ENCODE data around the gene PPT1.

PPT1 gene

GRCh38 chr1:40056519-40057309, 40.3 kb downstream of the PPT1 start:
- ATAC-seq (ENCODE audit: low read depth) = no peak
- Mint-ChIP-seq H3K9me3 (no peaks in the 10 kb centered on the region), H3K4me3 (no peak overlapping the region), H3K27me3 (no peaks in the 10 kb centered on the region), H3K4me1 (peaks cover 64% of the 10 kb centered on the region), H3K27ac (peak overlapping the region; percentile 72), H3K36me3 (peaks cover 19% of the 10 kb centered on the region)
- no peak for DNase-seq (ENCODE audit: low spot score in 2 of 2)

- Mint-ChIP-seq H3K36me3 (peaks cover 26% of the 10 kb centered on the region), H3K4me3 (no peak overlapping the region), H3K27ac (peak overlapping the region; percentile 72), H3K9me3 (no peaks in the 10 kb centered on the region), H3K27me3 (no peaks in the 10 kb centered on the region), H3K4me1 (peaks cover 58% of the 10 kb centered on the region)
- DNase-seq (ENCODE audit: low spot score in 2 of 2) = no peak
- ATAC-seq (ENCODE audit: low read depth) = no peak
Measured at GRCh38 chr1:40053138-40053887, 43.7 kb downstream of the PPT1 start.

- H3K27me3 Mint-ChIP-seq = no peaks in the 10 kb centered on the region
- no peaks in the 10 kb centered on the region for H3K9me3 Mint-ChIP-seq
- peaks cover 45% of the 10 kb centered on the region for H3K4me1 Mint-ChIP-seq
- ATAC-seq (ENCODE audit: low read depth) (peak; percentile 60), DNase-seq (ENCODE audit: low spot score in 2 of 2) (no peak)
- peak overlapping the region; percentile 35 for H3K4me3 Mint-ChIP-seq
- H3K27ac Mint-ChIP-seq = peak overlapping the region; percentile 42
- peaks cover 24% of the 10 kb centered on the region for H3K36me3 Mint-ChIP-seq
Measured at GRCh38 chr1:40050863-40051262, 46.2 kb downstream of the PPT1 start.

- ATAC-seq (ENCODE audit: low read depth) = no peak
- Mint-ChIP-seq H3K36me3 (peaks cover 24% of the 10 kb centered on the region), H3K9me3 (no peaks in the 10 kb centered on the region), H3K4me3 (peak overlapping the region; percentile 4), H3K27me3 (no peaks in the 10 kb centered on the region), H3K4me1 (peaks cover 44% of the 10 kb centered on the region), H3K27ac (peak overlapping the region; percentile 63)
- no peak for DNase-seq (ENCODE audit: low spot score in 2 of 2)
Measured at GRCh38 chr1:40049725-40050124, 47.3 kb downstream of the PPT1 start.

- no peaks in the 10 kb centered on the region for H3K27me3 Mint-ChIP-seq
- H3K4me3 Mint-ChIP-seq = no peak overlapping the region
- DNase-seq (ENCODE audit: low spot score in 2 of 2) (no peak), ATAC-seq (ENCODE audit: low read depth) (no peak)
- no peaks in the 10 kb centered on the region for H3K9me3 Mint-ChIP-seq
- H3K36me3 Mint-ChIP-seq = peaks cover 24% of the 10 kb centered on the region
- H3K27ac Mint-ChIP-seq = peak overlapping the region; percentile 82
- peaks cover 41% of the 10 kb centered on the region for H3K4me1 Mint-ChIP-seq
Measured at GRCh38 chr1:40047769-40048168, 49.3 kb downstream of the PPT1 start.

- H3K4me1 Mint-ChIP-seq = peaks cover 46% of the 10 kb centered on the region
- H3K9me3 Mint-ChIP-seq = no peaks in the 10 kb centered on the region
- no peaks in the 10 kb centered on the region for H3K27me3 Mint-ChIP-seq
- H3K4me3 Mint-ChIP-seq = no peak overlapping the region
- H3K36me3 Mint-ChIP-seq = peaks cover 28% of the 10 kb centered on the region
- no peak for ATAC-seq (ENCODE audit: low read depth)
- DNase-seq (ENCODE audit: low spot score in 2 of 2) = no peak
- H3K27ac Mint-ChIP-seq = peak overlapping the region; percentile 82
Measured at GRCh38 chr1:40047276-40047675, 49.8 kb downstream of the PPT1 start.

- H3K9me3 Mint-ChIP-seq = no peaks in the 10 kb centered on the region
- H3K27me3 Mint-ChIP-seq = no peaks in the 10 kb centered on the region
- DNase-seq (ENCODE audit: low spot score in 2 of 2) (no peak), ATAC-seq (ENCODE audit: low read depth) (no peak)
- peaks cover 51% of the 10 kb centered on the region for H3K4me1 Mint-ChIP-seq
- peaks cover 30% of the 10 kb centered on the region for H3K36me3 Mint-ChIP-seq
- H3K4me3 Mint-ChIP-seq = peak overlapping the region; percentile 63
- H3K27ac Mint-ChIP-seq = peak overlapping the region; percentile 31
Measured at GRCh38 chr1:40045766-40046165, 51.3 kb downstream of the PPT1 start.

- H3K27me3 Mint-ChIP-seq = no peaks in the 10 kb centered on the region
- DNase-seq (ENCODE audit: low spot score in 2 of 2) (no peak), ATAC-seq (ENCODE audit: low read depth) (no peak)
- H3K9me3 Mint-ChIP-seq = no peaks in the 10 kb centered on the region
- peaks cover 48% of the 10 kb centered on the region for H3K4me1 Mint-ChIP-seq
- peak overlapping the region; percentile 61 for H3K27ac Mint-ChIP-seq
- peak overlapping the region; percentile 63 for H3K4me3 Mint-ChIP-seq
- peaks cover 28% of the 10 kb centered on the region for H3K36me3 Mint-ChIP-seq
Measured at GRCh38 chr1:40045182-40045581, 51.9 kb downstream of the PPT1 start.

- H3K27ac Mint-ChIP-seq = no peak overlapping the region
- ATAC-seq (ENCODE audit: low read depth) (no peak), DNase-seq (ENCODE audit: low spot score in 2 of 2) (no peak)
- peaks cover 23% of the 10 kb centered on the region for H3K36me3 Mint-ChIP-seq
- no peaks in the 10 kb centered on the region for H3K9me3 Mint-ChIP-seq
- peaks cover 47% of the 10 kb centered on the region for H3K4me1 Mint-ChIP-seq
- H3K27me3 Mint-ChIP-seq = no peaks in the 10 kb centered on the region
- peak overlapping the region; percentile 55 for H3K4me3 Mint-ChIP-seq
Measured at GRCh38 chr1:40044110-40044509, 52.9 kb downstream of the PPT1 start.

- Mint-ChIP-seq H3K36me3 (peaks cover 16% of the 10 kb centered on the region), H3K27ac (peak overlapping the region; percentile 94), H3K4me3 (peak overlapping the region; percentile 92), H3K4me1 (peaks cover 46% of the 10 kb centered on the region), H3K27me3 (no peaks in the 10 kb centered on the region), H3K9me3 (no peaks in the 10 kb centered on the region)
- ATAC-seq (ENCODE audit: low read depth) = no peak
- DNase-seq (ENCODE audit: low spot score in 2 of 2) = no peak
Measured at GRCh38 chr1:40042341-40042740, 54.7 kb downstream of the PPT1 start.

- Mint-ChIP-seq H3K27ac (peak overlapping the region; percentile 94), H3K36me3 (peaks cover 16% of the 10 kb centered on the region), H3K27me3 (no peaks in the 10 kb centered on the region), H3K4me3 (peak overlapping the region; percentile 92), H3K4me1 (peaks cover 46% of the 10 kb centered on the region), H3K9me3 (no peaks in the 10 kb centered on the region)
- ATAC-seq (ENCODE audit: low read depth) (no peak), DNase-seq (ENCODE audit: low spot score in 2 of 2) (no peak)
Measured at GRCh38 chr1:40041466-40041838, 55.6 kb downstream of the PPT1 start.

GRCh38 chr1:40040511-40041465, 56.3 kb downstream of the PPT1 start, which contains the start of gene CAP1:
CAP1 (plus strand) TSS chr1:40040729; CDS start chr1:40059347, 18,618 bp downstream.
- peak; percentile 82 for ATAC-seq (ENCODE audit: low read depth)
- Mint-ChIP-seq H3K27me3 (no peaks in the 10 kb centered on the region), H3K36me3 (peaks cover 14% of the 10 kb centered on the region), H3K4me3 (peak within 1 kb of the TSS; percentile 92), H3K4me1 (peaks cover 44% of the 10 kb centered on the region), H3K9me3 (no peaks in the 10 kb centered on the region), H3K27ac (peak within 1 kb of the TSS; percentile 94)
- peak; percentile 98 to 100 for DNase-seq (ENCODE audit: low spot score in 2 of 2)

- ATAC-seq (ENCODE audit: low read depth) (peak; percentile 41), DNase-seq (ENCODE audit: low spot score in 2 of 2) (peak; percentile 58)
- Mint-ChIP-seq H3K9me3 (no peaks in the 10 kb centered on the region), H3K27me3 (no peaks in the 10 kb centered on the region), H3K27ac (peak overlapping the region; percentile 94), H3K4me1 (peaks cover 37% of the 10 kb centered on the region), H3K4me3 (peak overlapping the region; percentile 92), H3K36me3 (peaks cover 13% of the 10 kb centered on the region)
Measured at GRCh38 chr1:40039757-40040510, 57.1 kb downstream of the PPT1 start.
